WI38 (cell line): ENCODE data around the gene HMGN2.
"Not testable (repeated sequence)": the region's sequence is repeated elsewhere in the genome, so short reads cannot be mapped to it uniquely, and the experiment has no call there.

Experiments
- H3K4me3 ChIP-seq: 2 replicates; pipeline ENCODE4 v1.5.1; 2011; ENCODE audit warnings: low read depth, mild to moderate bottlenecking, control low read depth, low read length
- CTCF ChIP-seq: IDR thresholded peaks from 2 replicates; pipeline ENCODE4 v1.5.1; 2012; ENCODE audit warnings: low read depth, mild to moderate bottlenecking, control low read depth, low read length

The HMGN2 gene

GRCh38 chr1:26493938-26494337 lies 21.7 kb downstream of the HMGN2 start:
- no peak overlapping the region for H3K4me3 ChIP-seq
- TF ChIP-seq CTCF = no peak

- no peak overlapping the region for H3K4me3 ChIP-seq
- no peak for TF ChIP-seq CTCF
Observed at GRCh38 chr1:26496861-26497260, 24.6 kb downstream of the HMGN2 start.

GRCh38 chr1:26498894-26499293 lies 26.7 kb downstream of the HMGN2 start:
- no peak for TF ChIP-seq CTCF

DNA sequence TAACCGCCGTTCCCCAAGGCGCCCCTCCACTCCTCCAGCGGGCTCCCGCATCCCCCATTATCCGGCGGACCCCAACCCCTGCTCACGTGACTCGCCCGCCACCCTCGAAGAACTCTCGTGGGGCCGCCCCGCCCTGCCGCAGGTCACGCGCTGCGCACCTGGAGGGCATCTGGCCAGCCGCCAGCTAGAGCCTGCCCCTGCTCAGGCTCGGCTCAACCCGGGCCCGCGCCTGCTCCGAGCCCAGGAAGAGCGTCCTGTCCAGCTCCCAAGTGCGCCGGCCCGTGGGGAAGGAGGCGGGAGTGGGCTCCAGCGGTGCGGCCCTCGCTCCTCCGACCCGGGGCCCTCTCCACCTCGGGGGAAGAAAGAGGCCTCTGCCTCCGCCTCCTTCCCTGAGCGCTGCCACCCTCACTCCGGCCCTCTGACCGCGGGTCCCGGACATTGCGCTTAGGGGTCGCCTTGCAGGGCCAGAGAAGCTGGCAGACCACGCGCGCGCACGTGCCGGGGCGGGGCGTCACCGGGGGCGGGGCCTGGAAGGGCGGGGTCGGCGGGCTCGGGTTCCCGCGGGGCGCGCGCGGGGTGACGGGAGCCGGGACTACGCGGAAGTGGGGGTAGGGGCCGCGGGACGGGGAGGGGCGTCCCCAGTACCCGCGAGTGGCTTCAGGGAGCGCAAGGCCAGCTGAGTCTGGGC lies 28.4 kb downstream of the HMGN2 start:
- TF ChIP-seq CTCF = no peak; the same call in 1 of the 2 replicates
- H3K4me3 ChIP-seq = peak overlapping the region; percentile 61

More at GRCh38 chr1:26498894-26499293, 26.7 kb downstream of the HMGN2 start:
- H3K4me3 ChIP-seq = no peak overlapping the region

DNA sequence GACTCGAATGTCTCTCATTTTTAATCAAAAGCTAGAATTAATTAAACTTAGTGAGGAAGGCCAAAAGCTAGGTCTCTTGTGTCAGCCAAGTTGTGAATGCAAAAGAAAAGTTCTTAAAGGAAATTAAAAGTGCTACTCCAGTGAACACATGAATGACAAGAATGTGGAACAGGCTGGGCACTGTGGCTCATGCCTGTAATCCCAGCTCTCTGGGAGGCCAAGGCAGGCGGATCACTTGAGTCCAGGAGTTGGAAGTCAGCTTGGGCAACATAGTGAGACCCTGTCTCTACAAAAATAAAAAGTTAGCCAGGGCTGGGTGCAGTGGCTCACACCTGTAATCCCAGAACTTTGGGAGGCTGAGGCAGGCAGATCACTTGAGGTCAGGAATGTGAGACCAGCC lies 38.5 kb downstream of the HMGN2 start:
- not testable (repeated sequence) for H3K4me3 ChIP-seq

GRCh38 chr1:26515836-26516235 lies 43.6 kb downstream of the HMGN2 start:
- not testable (repeated sequence) for H3K4me3 ChIP-seq

DNA sequence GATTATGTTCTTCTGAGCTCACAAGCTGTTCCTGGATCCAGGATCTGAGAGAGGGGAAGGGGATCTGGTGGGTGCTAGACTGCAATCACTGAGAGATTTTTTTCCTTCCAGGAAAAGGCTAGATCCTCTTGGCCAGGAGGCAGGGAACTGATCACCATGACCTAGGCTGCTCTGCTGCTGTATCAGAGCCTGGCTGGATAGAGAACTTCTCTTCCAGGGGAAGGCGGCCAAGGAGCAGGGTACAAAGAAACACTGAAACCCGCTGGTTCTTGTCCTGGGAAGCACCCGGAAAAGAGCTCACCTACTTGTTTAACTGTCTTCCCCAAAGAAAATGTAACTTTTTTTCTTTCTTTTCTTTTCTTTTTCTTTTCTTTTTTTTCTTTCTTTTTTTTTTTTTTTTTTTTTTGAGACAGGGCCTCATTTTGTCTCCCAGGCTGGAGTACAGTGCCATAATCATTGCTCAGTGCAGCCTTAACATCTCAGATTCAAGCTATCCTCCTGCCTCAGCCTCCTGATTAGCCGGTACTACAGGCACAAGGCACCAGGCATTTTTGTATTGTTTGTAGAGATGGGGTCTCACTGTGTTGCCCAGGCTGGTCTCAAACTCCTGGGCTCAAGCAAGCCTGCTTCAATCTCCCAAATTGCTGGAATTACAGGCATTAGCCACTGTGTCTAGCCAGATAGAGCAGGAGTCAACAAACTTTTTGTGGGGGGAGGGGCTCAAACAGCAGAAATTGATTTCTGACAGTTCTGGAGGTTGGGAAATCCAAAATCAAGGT lies 44.9 kb downstream of the HMGN2 start:
- TF ChIP-seq CTCF = no peak

GRCh38 chr1:26517766-26518049 lies 45.5 kb downstream of the HMGN2 start:
- no peak overlapping the region for H3K4me3 ChIP-seq
- TF ChIP-seq CTCF = no peak

More for the DNA sequence above, 44.9 kb downstream of the HMGN2 start:
- no peak overlapping the region for H3K4me3 ChIP-seq
